Measurements from ENCODE around the gene FLNA.

The FLNA gene

GRCh38 chrX:154355776-154356140, 18.7 kb downstream of the FLNA start:
- TF ChIP-seq TAF1 (IDR thresholded peaks at IDR 0.05; ENCODE audit: low read depth) = no peak
- TF ChIP-seq, protein P1, sequence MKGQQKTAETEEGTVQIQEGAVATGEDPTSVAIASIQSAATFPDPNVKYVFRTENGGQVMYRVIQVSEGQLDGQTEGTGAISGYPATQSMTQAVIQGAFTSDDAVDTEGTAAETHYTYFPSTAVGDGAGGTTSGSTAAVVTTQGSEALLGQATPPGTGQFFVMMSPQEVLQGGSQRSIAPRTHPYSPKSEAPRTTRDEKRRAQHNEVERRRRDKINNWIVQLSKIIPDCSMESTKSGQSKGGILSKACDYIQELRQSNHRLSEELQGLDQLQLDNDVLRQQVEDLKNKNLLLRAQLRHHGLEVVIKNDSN (IDR thresholded peaks at IDR 0.05) = no peak
- TF ChIP-seq EGR1 (IDR thresholded peaks at IDR 0.05) = no peak
- TF ChIP-seq CEBPB (IDR thresholded peaks at IDR 0.05) = no peak
- TF ChIP-seq RAD21 (IDR thresholded peaks at IDR 0.05; ENCODE audit: low read depth) = no peak
- TF ChIP-seq NFIC (IDR thresholded peaks at IDR 0.05) = no peak
- TF ChIP-seq, protein P2, sequence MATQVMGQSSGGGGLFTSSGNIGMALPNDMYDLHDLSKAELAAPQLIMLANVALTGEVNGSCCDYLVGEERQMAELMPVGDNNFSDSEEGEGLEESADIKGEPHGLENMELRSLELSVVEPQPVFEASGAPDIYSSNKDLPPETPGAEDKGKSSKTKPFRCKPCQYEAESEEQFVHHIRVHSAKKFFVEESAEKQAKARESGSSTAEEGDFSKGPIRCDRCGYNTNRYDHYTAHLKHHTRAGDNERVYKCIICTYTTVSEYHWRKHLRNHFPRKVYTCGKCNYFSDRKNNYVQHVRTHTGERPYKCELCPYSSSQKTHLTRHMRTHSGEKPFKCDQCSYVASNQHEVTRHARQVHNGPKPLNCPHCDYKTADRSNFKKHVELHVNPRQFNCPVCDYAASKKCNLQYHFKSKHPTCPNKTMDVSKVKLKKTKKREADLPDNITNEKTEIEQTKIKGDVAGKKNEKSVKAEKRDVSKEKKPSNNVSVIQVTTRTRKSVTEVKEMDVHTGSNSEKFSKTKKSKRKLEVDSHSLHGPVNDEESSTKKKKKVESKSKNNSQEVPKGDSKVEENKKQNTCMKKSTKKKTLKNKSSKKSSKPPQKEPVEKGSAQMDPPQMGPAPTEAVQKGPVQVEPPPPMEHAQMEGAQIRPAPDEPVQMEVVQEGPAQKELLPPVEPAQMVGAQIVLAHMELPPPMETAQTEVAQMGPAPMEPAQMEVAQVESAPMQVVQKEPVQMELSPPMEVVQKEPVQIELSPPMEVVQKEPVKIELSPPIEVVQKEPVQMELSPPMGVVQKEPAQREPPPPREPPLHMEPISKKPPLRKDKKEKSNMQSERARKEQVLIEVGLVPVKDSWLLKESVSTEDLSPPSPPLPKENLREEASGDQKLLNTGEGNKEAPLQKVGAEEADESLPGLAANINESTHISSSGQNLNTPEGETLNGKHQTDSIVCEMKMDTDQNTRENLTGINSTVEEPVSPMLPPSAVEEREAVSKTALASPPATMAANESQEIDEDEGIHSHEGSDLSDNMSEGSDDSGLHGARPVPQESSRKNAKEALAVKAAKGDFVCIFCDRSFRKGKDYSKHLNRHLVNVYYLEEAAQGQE (IDR thresholded peaks at IDR 0.05; ENCODE audit: low read depth) = no peak
- no peak for TF ChIP-seq YY1 (IDR thresholded peaks at IDR 0.05; ENCODE audit: low read depth)
- no peak for TF ChIP-seq TCF12 (IDR thresholded peaks at IDR 0.05; ENCODE audit: low read depth)
- TF ChIP-seq CREB1 (IDR thresholded peaks at IDR 0.05; ENCODE audit: low read depth) = no peak
- no peak for TF ChIP-seq TEAD4 (IDR thresholded peaks at IDR 0.05)
- no peak for TF ChIP-seq EP300 (IDR thresholded peaks at IDR 0.05; ENCODE audit: borderline replicate concordance)
- TF ChIP-seq, protein P3, sequence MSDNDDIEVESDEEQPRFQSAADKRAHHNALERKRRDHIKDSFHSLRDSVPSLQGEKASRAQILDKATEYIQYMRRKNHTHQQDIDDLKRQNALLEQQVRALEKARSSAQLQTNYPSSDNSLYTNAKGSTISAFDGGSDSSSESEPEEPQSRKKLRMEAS (IDR thresholded peaks at IDR 0.05) = no peak
- no peak for TF ChIP-seq FOXM1 (IDR thresholded peaks at IDR 0.05; ENCODE audit: borderline replicate concordance, low read depth)
- TF ChIP-seq ZBTB7A (IDR thresholded peaks at IDR 0.05; ENCODE audit: low read depth) = no peak

DNA sequence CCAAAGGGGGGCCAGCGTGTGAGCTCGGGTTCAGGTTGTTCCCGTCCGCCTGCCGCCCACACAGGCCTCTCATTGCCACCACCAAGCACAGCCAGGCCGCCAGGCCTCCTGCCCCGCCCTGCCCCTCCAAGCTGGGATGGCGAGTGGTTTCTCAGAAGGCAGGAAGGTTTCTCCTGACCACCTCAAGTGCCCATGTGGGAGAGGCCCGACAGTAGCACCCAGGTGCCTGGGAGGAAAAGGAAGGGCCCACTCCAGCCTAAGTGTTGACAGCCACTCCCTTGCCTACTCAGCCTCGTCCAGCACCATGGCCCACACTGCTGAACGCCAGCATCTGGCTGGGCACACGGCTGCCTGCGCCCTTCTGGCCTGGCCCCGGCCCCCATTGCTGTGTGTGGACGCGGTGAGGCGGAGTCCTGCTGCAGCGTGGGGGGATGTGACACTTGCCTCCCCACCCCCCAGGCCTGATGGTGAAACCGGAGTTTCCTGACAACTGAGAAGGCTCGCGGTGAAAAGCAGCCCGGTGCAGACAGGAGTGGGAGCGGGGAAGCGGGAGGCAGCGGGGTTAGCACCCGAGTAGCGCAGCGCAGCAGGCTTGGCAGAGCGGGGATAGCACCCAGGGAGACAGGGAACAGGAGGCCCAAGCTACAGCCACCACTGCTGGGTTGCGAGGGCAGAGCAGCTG, 19.2 kb downstream of the FLNA start:
- TF ChIP-seq, protein P2 (IDR thresholded peaks at IDR 0.05; ENCODE audit: low read depth) = no peak
- no peak for TF ChIP-seq NFIC (IDR thresholded peaks at IDR 0.05)
- TF ChIP-seq FOXM1 (IDR thresholded peaks at IDR 0.05; ENCODE audit: borderline replicate concordance, low read depth) = no peak
- TF ChIP-seq ZBTB7A (IDR thresholded peaks at IDR 0.05; ENCODE audit: low read depth) = no peak
- TF ChIP-seq, protein P1 (IDR thresholded peaks at IDR 0.05) = no peak
- TF ChIP-seq TAF1 (IDR thresholded peaks at IDR 0.05; ENCODE audit: low read depth) = no peak
- TF ChIP-seq YY1 (IDR thresholded peaks at IDR 0.05; ENCODE audit: low read depth) = no peak
- TF ChIP-seq TEAD4 (IDR thresholded peaks at IDR 0.05) = no peak
- TF ChIP-seq EGR1 (IDR thresholded peaks at IDR 0.05) = no peak
- no peak for TF ChIP-seq TCF12 (IDR thresholded peaks at IDR 0.05; ENCODE audit: low read depth)
- TF ChIP-seq CREB1 (IDR thresholded peaks at IDR 0.05; ENCODE audit: low read depth) = no peak
- no peak for TF ChIP-seq CEBPB (IDR thresholded peaks at IDR 0.05)

DNA sequence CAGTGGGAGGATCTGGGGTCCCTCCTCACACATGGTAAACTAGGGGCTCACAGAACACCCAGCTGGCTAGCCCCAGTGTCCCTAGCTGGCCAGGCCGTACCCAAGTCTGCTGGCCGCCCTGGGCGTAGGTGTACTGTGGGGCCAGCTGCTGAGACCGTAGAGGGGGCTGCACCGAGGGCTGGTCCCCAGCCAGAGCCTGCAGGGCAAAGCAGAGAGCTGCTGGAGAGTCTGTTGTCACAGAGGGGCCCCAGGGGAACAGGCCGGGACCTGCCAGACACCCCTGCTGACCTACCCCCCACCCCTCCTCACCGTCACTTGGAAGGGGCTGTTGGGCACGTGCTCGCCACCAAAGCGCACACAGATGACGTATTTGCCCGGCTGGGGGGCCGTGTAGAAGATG, 19.9 kb downstream of the FLNA start:
- TF ChIP-seq CEBPB (IDR thresholded peaks at IDR 0.05) = no peak
- TF ChIP-seq FOXM1 (IDR thresholded peaks at IDR 0.05; ENCODE audit: borderline replicate concordance, low read depth) = no peak
- TF ChIP-seq, protein P3 (IDR thresholded peaks at IDR 0.05) = no peak
- no peak for TF ChIP-seq YY1 (IDR thresholded peaks at IDR 0.05; ENCODE audit: low read depth)
- no peak for TF ChIP-seq CREB1 (IDR thresholded peaks at IDR 0.05; ENCODE audit: low read depth)
- TF ChIP-seq, protein P1 (IDR thresholded peaks at IDR 0.05) = no peak
- TF ChIP-seq, protein P2 (IDR thresholded peaks at IDR 0.05; ENCODE audit: low read depth) = no peak
- no peak for TF ChIP-seq NFIC (IDR thresholded peaks at IDR 0.05)
- TF ChIP-seq ZBTB7A (IDR thresholded peaks at IDR 0.05; ENCODE audit: low read depth) = no peak
- TF ChIP-seq TEAD4 (IDR thresholded peaks at IDR 0.05) = no peak

DNA sequence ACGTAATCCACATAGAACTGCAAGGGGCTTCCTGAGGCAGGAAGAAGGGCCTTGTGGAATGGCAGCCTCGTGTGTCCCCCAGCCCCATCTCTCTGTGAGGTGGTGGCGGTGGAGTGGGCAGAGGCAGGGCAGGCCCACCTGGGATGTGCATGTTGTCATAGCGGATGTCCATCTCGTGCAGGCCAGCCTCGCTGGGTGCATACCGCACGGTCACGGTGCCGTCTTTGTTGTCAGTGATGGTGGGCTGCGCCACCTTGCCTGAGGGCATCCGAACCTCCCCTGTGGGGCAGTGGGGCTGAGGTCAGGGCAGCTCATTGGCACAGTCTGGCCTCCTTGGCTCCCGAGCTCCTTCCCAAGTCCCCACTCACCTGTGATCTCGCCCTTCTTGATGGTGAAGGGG, 20.4 kb downstream of the FLNA start:
- TF ChIP-seq TAF1 (IDR thresholded peaks at IDR 0.05; ENCODE audit: low read depth) = no peak
- TF ChIP-seq, protein P3 (IDR thresholded peaks at IDR 0.05) = no peak
- TF ChIP-seq YY1 (IDR thresholded peaks at IDR 0.05; ENCODE audit: low read depth) = no peak
- no peak for TF ChIP-seq NFIC (IDR thresholded peaks at IDR 0.05)
- no peak for TF ChIP-seq FOXM1 (IDR thresholded peaks at IDR 0.05; ENCODE audit: borderline replicate concordance, low read depth)
- no peak for TF ChIP-seq EGR1 (IDR thresholded peaks at IDR 0.05)
- no peak for TF ChIP-seq EP300 (IDR thresholded peaks at IDR 0.05; ENCODE audit: borderline replicate concordance)
- TF ChIP-seq, protein P2 (IDR thresholded peaks at IDR 0.05; ENCODE audit: low read depth) = no peak
- TF ChIP-seq CEBPB (IDR thresholded peaks at IDR 0.05) = no peak
- TF ChIP-seq TEAD4 (IDR thresholded peaks at IDR 0.05) = no peak
- no peak for TF ChIP-seq RAD21 (IDR thresholded peaks at IDR 0.05; ENCODE audit: low read depth)
- no peak for TF ChIP-seq ZBTB7A (IDR thresholded peaks at IDR 0.05; ENCODE audit: low read depth)
- no peak for TF ChIP-seq CREB1 (IDR thresholded peaks at IDR 0.05; ENCODE audit: low read depth)
- TF ChIP-seq, protein P1 (IDR thresholded peaks at IDR 0.05) = no peak
- TF ChIP-seq TCF12 (IDR thresholded peaks at IDR 0.05; ENCODE audit: low read depth) = no peak

Measured in Ishikawa (cell line).